MM.1S (cell line): ENCODE results near the gene ALKBH5.

ENCODE experiments used
- EZH2 ChIP-seq: fragments of 300-600 bp; sonication (generic); optimal IDR thresholded peaks from 2 replicates; pipeline ENCODE3; 2017; ENCODE audit warnings: low read depth, mild to moderate bottlenecking, antibody characterized with exemption, low read length, mixed read lengths
- EZH2phosphoT487 ChIP-seq: fragments of 300-600 bp; sonication (generic); IDR thresholded peaks from 2 replicates; pipeline ENCODE4 v1.6.1; 2018; ENCODE audit warnings: antibody characterized with exemption, low read length

GRCh38 chr17:18173740-18174139 is 9.9 kb upstream of the ALKBH5 start:
- TF ChIP-seq EZH2phosphoT487 (no peak), EZH2 (no peak)
